Sciatic nerve (tissue), 2 donors: Measurements from ENCODE around the gene CRTAP. TPM values are rescaled to one million over a fixed set of nuclear protein-coding genes. Genes with fewer than 3 reads are reported as not detected.
"Not testable (repeated sequence)": the region's sequence is repeated elsewhere in the genome, so short reads cannot be mapped to it uniquely, and the experiment has no call there.

Experiments
- ATAC-seq: fragments of 200-7000 bp; cut with Tn5 transposase; one replicate; pipeline ENCODE4 v1.9.1; 2020; ENCODE audit warnings: mild to moderate bottlenecking, moderate library complexity
- DNase-seq: peaks from one replicate; pipeline ENCODE4 v3.0.0-alpha.2; 2020; ENCODE audit warnings: low spot score
- intact Hi-C: fragments of 100-400 bp; cut with DNase I; formaldehyde crosslinking; loops from one replicate; pipeline ENCODE4 v1.14.2; 2022
- total RNA-seq: library from RNA; stranded (reverse); fragmentation: NEBNext Ultra II Directional; extraction: Animal tissue kit (Norgen Biotek cat#: 25700); gene quantifications from one replicate; pipeline ENCODE4 v1.2.1, GENCODE V29; 2021
- donor health status: DM: no; HTN: no; CAD: no.
- donor health status: DM: no; HTN: no; CAD: no.

Gene CRTAP
- total RNA-seq, 1 donor from 2014 or later: 245 TPM

- intact Hi-C loops: no loop called here
- no peak for ATAC-seq
- no peak for DNase-seq
Measured at GRCh38 chr3:33165372-33165771, 51.6 kb downstream of the CRTAP start.

- no peak for ATAC-seq
- intact Hi-C loops: no loop called here
Measured at GRCh38 chr3:33166095-33166494, 52.3 kb downstream of the CRTAP start.

GRCh38 chr3:33167284-33167683 is 53.5 kb downstream of the CRTAP start:
- intact Hi-C loops: no loop called here
- DNase-seq (no peak), ATAC-seq (no peak)

More at GRCh38 chr3:33166095-33166494, 52.3 kb downstream of the CRTAP start:
- DNase-seq: no peak

GRCh38 chr3:33167716-33168336 is 54.0 kb downstream of the CRTAP start:
- ATAC-seq (no peak), DNase-seq (no peak)
- intact Hi-C loops: no loop called here

GRCh38 chr3:33170531-33170930 is 56.7 kb downstream of the CRTAP start:
- ATAC-seq (no peak), DNase-seq (no peak)
- intact Hi-C loops: no loop called here

- no peak for DNase-seq
- no peak for ATAC-seq
- intact Hi-C loops: no loop called here
Measured at GRCh38 chr3:33171580-33171979, 57.8 kb downstream of the CRTAP start.

- intact Hi-C loops: no loop called here
- no peak for ATAC-seq
- DNase-seq: no peak
Measured at GRCh38 chr3:33173103-33173502, 59.3 kb downstream of the CRTAP start.

GRCh38 chr3:33173672-33174071 is 59.9 kb downstream of the CRTAP start:
- DNase-seq: no peak
- no peak for ATAC-seq
- intact Hi-C loops: no loop called here

GRCh38 chr3:33174095-33174494 is 60.3 kb downstream of the CRTAP start:
- intact Hi-C loops: no loop called here
- DNase-seq (no peak), ATAC-seq (no peak)

- intact Hi-C loops: no loop called here
- no peak for ATAC-seq
- DNase-seq: no peak
Measured at GRCh38 chr3:33174711-33175414, 61.0 kb downstream of the CRTAP start.

GRCh38 chr3:33179132-33179531 is 65.3 kb downstream of the CRTAP start:
- no peak for ATAC-seq
- no peak for DNase-seq
- intact Hi-C loops: no loop called here

- DNase-seq: no peak
- ATAC-seq: no peak
- intact Hi-C loops: no loop called here
Measured at GRCh38 chr3:33181229-33181628, 67.4 kb downstream of the CRTAP start.

- DNase-seq, intact Hi-C loops, ATAC-seq: not testable (repeated sequence)
Measured at GRCh38 chr3:33181641-33182040, 67.8 kb downstream of the CRTAP start.

GRCh38 chr3:33184863-33185262 is 71.0 kb downstream of the CRTAP start:
- intact Hi-C loops: no loop called here
- DNase-seq (no peak), ATAC-seq (no peak)

GRCh38 chr3:33186524-33187367 is 72.9 kb downstream of the CRTAP start:
- intact Hi-C loops: no loop called here
- ATAC-seq: no peak
- no peak for DNase-seq

GRCh38 chr3:33187368-33187634 is 73.5 kb downstream of the CRTAP start:
- intact Hi-C loops: no loop called here

GRCh38 chr3:33194303-33194702 is 80.5 kb downstream of the CRTAP start:
- ATAC-seq: no peak
- intact Hi-C loops: no loop called here
- no peak for DNase-seq

More at GRCh38 chr3:33187368-33187634, 73.5 kb downstream of the CRTAP start:
- ATAC-seq (no peak), DNase-seq (no peak)

- DNase-seq (no peak), ATAC-seq (no peak)
- intact Hi-C loops: no loop called here
Measured at GRCh38 chr3:33196538-33196937, 82.7 kb downstream of the CRTAP start.
